GM12878 (cell line): ENCODE results near the gene CFL2. TPM values are rescaled to one million over a fixed set of nuclear protein-coding genes. Genes with fewer than 3 reads are reported as not detected.

Experiments used
- ATAC-seq: fragments of 200-7000 bp; cut with Tn5 transposase; 3 replicates; pipeline ENCODE4 v1.9.1; 2020; ENCODE audit warnings: mild to moderate bottlenecking, moderate library complexity
- BruUV-seq: library from RNA; stranded (reverse); fragments of 400-500 nt; replicated peaks from 2 replicates; lab custom pipeline; 2021; lab: Mats Ljungman, UMichigan
- CTCF ChIA-PET: fragments of 300-600 bp; sonication (Branson Sonifier 250); formaldehyde crosslinking; extraction: SDS; loops from one replicate; lab custom pipeline; 2021; ENCODE audit warnings: inconsistent platforms; lab: Yijun Ruan, JAX
- POLR2A ChIA-PET: fragments of 350-600 bp; formaldehyde crosslinking; extraction: SDS; loops from one replicate; lab custom pipeline; 2021; ENCODE audit warnings: inconsistent platforms; lab: Charles Lee
- RAD21 ChIA-PET: fragments of 300-600 bp; sonication (Branson Sonifier 250); formaldehyde crosslinking; loops from one replicate; lab custom pipeline; 2023; ENCODE audit warnings: antibody characterized with exemption; ENCODE audit not compliant: unreplicated experiment; lab: Charles Lee
- SMC1A ChIA-PET: fragments of 300-600 bp; sonication (Branson Sonifier 250); formaldehyde crosslinking; loops from one replicate; lab custom pipeline; 2023; ENCODE audit not compliant: unreplicated experiment, uncharacterized antibody; lab: Charles Lee
- DNase-seq: peaks from one replicate; pipeline ENCODE4 v3.0.0-alpha.2; 2011; ENCODE audit warnings: low read depth, low spot score
- FAIRE-seq: peaks from 3 replicates; lab custom pipeline; 2011; peaks lifted over from hg19 to GRCh38; lab: Jason Lieb, UNC
- H2AFZ ChIP-seq: 2 replicates; pipeline ENCODE4 v1.6.0; 2011; ENCODE audit warnings: low read depth, low read length, control low read depth; ENCODE audit not compliant: control insufficient read depth
- H3K27ac ChIP-seq: 2 replicates; pipeline ENCODE4 v1.5.1; 2011; ENCODE audit warnings: control low read depth; ENCODE audit not compliant: control insufficient read depth, insufficient read depth
- H3K27me3 ChIP-seq, 2 experiments: replicated peaks in 1 of 2; 2 replicates each; pipeline versions ENCODE4 v1.6.0 to v1.6.1; 2011; ENCODE audit warnings: low read length in 1 of 2; ENCODE audit not compliant: control insufficient read depth in 2 of 2, insufficient read depth in 2 of 2
- H3K36me3 ChIP-seq, 2 experiments: 2 replicates each; pipeline ENCODE4 v1.5.1; 2011; ENCODE audit warnings: low read length in 1 of 2; ENCODE audit not compliant: control insufficient read depth in 2 of 2, insufficient read depth in 2 of 2
- H3K4me1 ChIP-seq: 2 replicates; pipeline ENCODE4 v1.6.1; 2011; ENCODE audit warnings: mild to moderate bottlenecking, low read length, moderate library complexity, mixed read lengths; ENCODE audit not compliant: control insufficient read depth, insufficient read depth
- H3K4me2 ChIP-seq: 2 replicates; pipeline ENCODE4 v1.6.0; 2011; ENCODE audit warnings: control low read depth; ENCODE audit not compliant: control insufficient read depth, insufficient read depth
- H3K4me3 ChIP-seq: fragments of 200-600 bp; sonication (generic); 2 replicates; pipeline ENCODE4 v1.5.1; 2016
- H3K79me2 ChIP-seq: 2 replicates; pipeline ENCODE4 v1.6.0; 2011; ENCODE audit warnings: low read length; ENCODE audit not compliant: control insufficient read depth, insufficient read depth
- H3K9ac ChIP-seq: 2 replicates; pipeline ENCODE4 v1.8.0; 2011; ENCODE audit warnings: low read length, control low read depth, mixed read lengths; ENCODE audit not compliant: control insufficient read depth, insufficient read depth
- H3K9me3 ChIP-seq: replicated peaks from 3 replicates; pipeline ENCODE4 v1.5.1; 2011; ENCODE audit warnings: mild to moderate bottlenecking, low read length; ENCODE audit not compliant: control insufficient read depth, insufficient read depth
- H4K20me1 ChIP-seq: 2 replicates; pipeline ENCODE4 v1.6.0; 2011; ENCODE audit not compliant: control insufficient read depth, insufficient read depth
- BACH1 ChIP-seq: fragments of 450-650 bp; IDR thresholded peaks from 2 replicates; pipeline ENCODE4 v1.6.1; 2017; ENCODE audit warnings: mild to moderate bottlenecking, borderline replicate concordance
- SIX5 ChIP-seq: IDR thresholded peaks from 2 replicates; pipeline ENCODE4 v1.6.1; 2011; ENCODE audit warnings: mild to moderate bottlenecking, low read depth, low read length, moderate library complexity; ENCODE audit not compliant: severe bottlenecking
- TBL1XR1 ChIP-seq: IDR thresholded peaks from 2 replicates; pipeline ENCODE4 v1.6.1; 2012; ENCODE audit warnings: low read depth, low read length, improper control_type of control experiment
- TCF3 ChIP-seq: IDR thresholded peaks from 2 replicates; pipeline ENCODE4 v1.6.1; 2012; ENCODE audit warnings: low read depth, mild to moderate bottlenecking, low read length, borderline replicate concordance; ENCODE audit not compliant: insufficient read depth
- WGBS: methylation state at CpG from one replicate; pipeline ENCODE4 v1.1.6; 2016; ENCODE audit warnings: low lambda C conversion rate; ENCODE audit not compliant: insufficient replicate concordance, insufficient coverage; ENCODE audit errors: missing lambda C conversion rate; 5-methylcytosine and 5-hydroxymethylcytosine counted together
- in situ Hi-C: fragments of 300-500 bp; cut with MboI; formaldehyde crosslinking; loops from 9 replicates; pipeline ENCODE4 v1.14.3; 2018; ENCODE audit warnings: mixed read lengths
- intact Hi-C: fragments of 100-400 bp; cut with micrococcal nuclease; formaldehyde crosslinking; loops from one replicate; pipeline ENCODE4 v1.14.2; 2022; ENCODE audit not compliant: unreplicated experiment
- polyA plus RNA-seq, 11 experiments: library from polyadenylated mRNA; depleted of rRNA in 4 of 11; unstranded in 6 of 11; stranded (reverse) in 5 of 11; fragments of >200 nt; fragmentation: Nextera tagmentation in 4 of 11; fragmentation: Illumina TruSeq in 1 of 11; extraction: Ambion mirVana in 4 of 11; extraction: Trizol in 1 of 11; gene quantifications; 1 replicate in 1 of 11; 2 replicates in 10 of 11; pipeline versions ENCODE4 v1.2.1 to v1.2.3, GENCODE V29; 2011 to 2016; ENCODE audit warnings: inconsistent platforms in 2 of 11, missing spikeins in 2 of 11, low read depth in 1 of 11
- total RNA-seq, 4 experiments: library from RNA; depleted of rRNA in 3 of 4; stranded (reverse); fragments of >200 nt in 3 of 4; fragmentation: Illumina TruSeq in 1 of 4; extraction: Trizol in 1 of 4; gene quantifications; 2 replicates each; pipeline versions ENCODE4 v1.2.1 to v1.2.3, GENCODE V29; 2013 to 2021
- TF ChIP-seq, protein P1 (sequence below): fragments of 450-650 bp; IDR thresholded peaks from 2 replicates; pipeline ENCODE4 v1.6.1; 2017; ENCODE audit warnings: mild to moderate bottlenecking, moderate library complexity
- TF ChIP-seq, protein P2 (sequence below): IDR thresholded peaks from 2 replicates; pipeline ENCODE4 v1.6.1; 2012; ENCODE audit warnings: low read depth, low read length, improper control_type of control experiment
- TF ChIP-seq, protein P3 (sequence below): fragments of 450-650 bp; IDR thresholded peaks from 2 replicates; pipeline ENCODE4 v1.6.1; 2016; ENCODE audit warnings: mild to moderate bottlenecking, moderate library complexity, borderline replicate concordance
- TF ChIP-seq, protein P4 (sequence below): IDR thresholded peaks from 2 replicates; pipeline ENCODE4 v1.6.1; 2012; ENCODE audit warnings: low read depth, low read length, improper control_type of control experiment
- TF ChIP-seq, protein P5 (sequence below): fragments of 450-650 bp; formaldehyde crosslinking; IDR thresholded peaks from 2 replicates; pipeline ENCODE4 v1.5.0; 2022; ENCODE audit warnings: mild to moderate bottlenecking, missing genetic modification characterization

The CFL2 gene
- total and polyA plus RNA-seq, 10 of the 15 experiments (the other 5 are each of a cell fraction or from before 2014, with no cell fraction given) = 4.7 to 13.4 (median 8.4) TPM

DNA sequence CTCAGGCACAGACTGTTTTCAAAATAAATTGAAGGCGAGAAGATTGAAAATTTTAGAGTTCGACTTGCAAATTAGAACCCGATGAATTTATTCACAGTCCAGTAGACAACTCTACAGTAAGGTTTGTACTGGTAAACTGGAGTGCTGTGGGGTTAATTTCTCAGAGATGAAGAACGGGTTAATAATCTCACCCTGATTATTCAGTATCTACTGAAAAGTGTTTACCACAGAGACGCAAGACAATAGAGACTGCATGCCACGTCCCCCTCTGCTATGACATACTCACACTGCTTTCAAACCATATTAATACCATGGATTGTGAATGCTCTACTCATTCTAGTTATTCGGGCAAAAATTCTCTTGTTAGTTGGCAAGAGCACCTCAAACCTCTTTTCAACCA lies 36.1 kb downstream of the CFL2 start:
- intact Hi-C loops = no loop called here
- DNase-seq (no peak), ATAC-seq (no peak), FAIRE-seq (no peak)
- ChIA-PET RAD21 (interaction anchor here (9.1 kb wide), 1 partner anchor 45 kb away, joined by 72 read pairs; no protein-coding TSS in a partner anchor), CTCF (interaction anchor here (2.8 kb wide), 1 partner anchor 44 kb away, joined by 15 read pairs; no protein-coding TSS in a partner anchor), SMC1A (interaction anchor here (1.3 kb wide), 1 partner anchor 45 kb away, joined by 5 read pairs; no protein-coding TSS in a partner anchor), POLR2A (no interaction called here)
- H3K9me3 ChIP-seq = no peaks in the 10 kb centered on the region
- in situ Hi-C loops = no loop called here
- H4K20me1 ChIP-seq = no peaks in the 10 kb centered on the region
- H3K27me3 ChIP-seq = no peaks in the 10 kb centered on the region
- H3K4me3 ChIP-seq = no peak overlapping the region
- 86% methylated on average over 7 of the region's 7 CpGs for WGBS
- H3K4me2 ChIP-seq = no peak overlapping the region
- H3K27ac ChIP-seq = no peak overlapping the region
- no peaks in the 10 kb centered on the region for H3K36me3 ChIP-seq
- no peak overlapping the region for H2AFZ ChIP-seq
- no peaks in the 10 kb centered on the region for H3K4me1 ChIP-seq
- no TSS peak for BruUV-seq
- H3K9ac ChIP-seq = no peak overlapping the region
- H3K79me2 ChIP-seq = no peaks in the 10 kb centered on the region
- TF ChIP-seq, protein P1, sequence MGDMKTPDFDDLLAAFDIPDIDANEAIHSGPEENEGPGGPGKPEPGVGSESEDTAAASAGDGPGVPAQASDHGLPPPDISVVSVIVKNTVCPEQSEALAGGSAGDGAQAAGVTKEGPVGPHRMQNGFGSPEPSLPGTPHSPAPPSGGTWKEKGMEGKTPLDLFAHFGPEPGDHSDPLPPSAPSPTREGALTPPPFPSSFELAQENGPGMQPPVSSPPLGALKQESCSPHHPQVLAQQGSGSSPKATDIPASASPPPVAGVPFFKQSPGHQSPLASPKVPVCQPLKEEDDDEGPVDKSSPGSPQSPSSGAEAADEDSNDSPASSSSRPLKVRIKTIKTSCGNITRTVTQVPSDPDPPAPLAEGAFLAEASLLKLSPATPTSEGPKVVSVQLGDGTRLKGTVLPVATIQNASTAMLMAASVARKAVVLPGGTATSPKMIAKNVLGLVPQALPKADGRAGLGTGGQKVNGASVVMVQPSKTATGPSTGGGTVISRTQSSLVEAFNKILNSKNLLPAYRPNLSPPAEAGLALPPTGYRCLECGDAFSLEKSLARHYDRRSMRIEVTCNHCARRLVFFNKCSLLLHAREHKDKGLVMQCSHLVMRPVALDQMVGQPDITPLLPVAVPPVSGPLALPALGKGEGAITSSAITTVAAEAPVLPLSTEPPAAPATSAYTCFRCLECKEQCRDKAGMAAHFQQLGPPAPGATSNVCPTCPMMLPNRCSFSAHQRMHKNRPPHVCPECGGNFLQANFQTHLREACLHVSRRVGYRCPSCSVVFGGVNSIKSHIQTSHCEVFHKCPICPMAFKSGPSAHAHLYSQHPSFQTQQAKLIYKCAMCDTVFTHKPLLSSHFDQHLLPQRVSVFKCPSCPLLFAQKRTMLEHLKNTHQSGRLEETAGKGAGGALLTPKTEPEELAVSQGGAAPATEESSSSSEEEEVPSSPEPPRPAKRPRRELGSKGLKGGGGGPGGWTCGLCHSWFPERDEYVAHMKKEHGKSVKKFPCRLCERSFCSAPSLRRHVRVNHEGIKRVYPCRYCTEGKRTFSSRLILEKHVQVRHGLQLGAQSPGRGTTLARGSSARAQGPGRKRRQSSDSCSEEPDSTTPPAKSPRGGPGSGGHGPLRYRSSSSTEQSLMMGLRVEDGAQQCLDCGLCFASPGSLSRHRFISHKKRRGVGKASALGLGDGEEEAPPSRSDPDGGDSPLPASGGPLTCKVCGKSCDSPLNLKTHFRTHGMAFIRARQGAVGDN = no peak
- TF ChIP-seq, protein P2, sequence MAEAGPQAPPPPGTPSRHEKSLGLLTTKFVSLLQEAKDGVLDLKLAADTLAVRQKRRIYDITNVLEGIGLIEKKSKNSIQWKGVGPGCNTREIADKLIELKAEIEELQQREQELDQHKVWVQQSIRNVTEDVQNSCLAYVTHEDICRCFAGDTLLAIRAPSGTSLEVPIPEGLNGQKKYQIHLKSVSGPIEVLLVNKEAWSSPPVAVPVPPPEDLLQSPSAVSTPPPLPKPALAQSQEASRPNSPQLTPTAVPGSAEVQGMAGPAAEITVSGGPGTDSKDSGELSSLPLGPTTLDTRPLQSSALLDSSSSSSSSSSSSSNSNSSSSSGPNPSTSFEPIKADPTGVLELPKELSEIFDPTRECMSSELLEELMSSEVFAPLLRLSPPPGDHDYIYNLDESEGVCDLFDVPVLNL = no peak
- TF ChIP-seq, protein P3, sequence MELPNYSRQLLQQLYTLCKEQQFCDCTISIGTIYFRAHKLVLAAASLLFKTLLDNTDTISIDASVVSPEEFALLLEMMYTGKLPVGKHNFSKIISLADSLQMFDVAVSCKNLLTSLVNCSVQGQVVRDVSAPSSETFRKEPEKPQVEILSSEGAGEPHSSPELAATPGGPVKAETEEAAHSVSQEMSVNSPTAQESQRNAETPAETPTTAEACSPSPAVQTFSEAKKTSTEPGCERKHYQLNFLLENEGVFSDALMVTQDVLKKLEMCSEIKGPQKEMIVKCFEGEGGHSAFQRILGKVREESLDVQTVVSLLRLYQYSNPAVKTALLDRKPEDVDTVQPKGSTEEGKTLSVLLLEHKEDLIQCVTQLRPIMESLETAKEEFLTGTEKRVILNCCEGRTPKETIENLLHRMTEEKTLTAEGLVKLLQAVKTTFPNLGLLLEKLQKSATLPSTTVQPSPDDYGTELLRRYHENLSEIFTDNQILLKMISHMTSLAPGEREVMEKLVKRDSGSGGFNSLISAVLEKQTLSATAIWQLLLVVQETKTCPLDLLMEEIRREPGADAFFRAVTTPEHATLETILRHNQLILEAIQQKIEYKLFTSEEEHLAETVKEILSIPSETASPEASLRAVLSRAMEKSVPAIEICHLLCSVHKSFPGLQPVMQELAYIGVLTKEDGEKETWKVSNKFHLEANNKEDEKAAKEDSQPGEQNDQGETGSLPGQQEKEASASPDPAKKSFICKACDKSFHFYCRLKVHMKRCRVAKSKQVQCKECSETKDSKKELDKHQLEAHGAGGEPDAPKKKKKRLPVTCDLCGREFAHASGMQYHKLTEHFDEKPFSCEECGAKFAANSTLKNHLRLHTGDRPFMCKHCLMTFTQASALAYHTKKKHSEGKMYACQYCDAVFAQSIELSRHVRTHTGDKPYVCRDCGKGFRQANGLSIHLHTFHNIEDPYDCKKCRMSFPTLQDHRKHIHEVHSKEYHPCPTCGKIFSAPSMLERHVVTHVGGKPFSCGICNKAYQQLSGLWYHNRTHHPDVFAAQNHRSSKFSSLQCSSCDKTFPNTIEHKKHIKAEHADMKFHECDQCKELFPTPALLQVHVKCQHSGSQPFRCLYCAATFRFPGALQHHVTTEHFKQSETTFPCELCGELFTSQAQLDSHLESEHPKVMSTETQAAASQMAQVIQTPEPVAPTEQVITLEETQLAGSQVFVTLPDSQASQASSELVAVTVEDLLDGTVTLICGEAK = no peak
- TF ChIP-seq, protein P4, sequence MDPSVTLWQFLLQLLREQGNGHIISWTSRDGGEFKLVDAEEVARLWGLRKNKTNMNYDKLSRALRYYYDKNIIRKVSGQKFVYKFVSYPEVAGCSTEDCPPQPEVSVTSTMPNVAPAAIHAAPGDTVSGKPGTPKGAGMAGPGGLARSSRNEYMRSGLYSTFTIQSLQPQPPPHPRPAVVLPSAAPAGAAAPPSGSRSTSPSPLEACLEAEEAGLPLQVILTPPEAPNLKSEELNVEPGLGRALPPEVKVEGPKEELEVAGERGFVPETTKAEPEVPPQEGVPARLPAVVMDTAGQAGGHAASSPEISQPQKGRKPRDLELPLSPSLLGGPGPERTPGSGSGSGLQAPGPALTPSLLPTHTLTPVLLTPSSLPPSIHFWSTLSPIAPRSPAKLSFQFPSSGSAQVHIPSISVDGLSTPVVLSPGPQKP = no peak
- TF ChIP-seq, protein P5, sequence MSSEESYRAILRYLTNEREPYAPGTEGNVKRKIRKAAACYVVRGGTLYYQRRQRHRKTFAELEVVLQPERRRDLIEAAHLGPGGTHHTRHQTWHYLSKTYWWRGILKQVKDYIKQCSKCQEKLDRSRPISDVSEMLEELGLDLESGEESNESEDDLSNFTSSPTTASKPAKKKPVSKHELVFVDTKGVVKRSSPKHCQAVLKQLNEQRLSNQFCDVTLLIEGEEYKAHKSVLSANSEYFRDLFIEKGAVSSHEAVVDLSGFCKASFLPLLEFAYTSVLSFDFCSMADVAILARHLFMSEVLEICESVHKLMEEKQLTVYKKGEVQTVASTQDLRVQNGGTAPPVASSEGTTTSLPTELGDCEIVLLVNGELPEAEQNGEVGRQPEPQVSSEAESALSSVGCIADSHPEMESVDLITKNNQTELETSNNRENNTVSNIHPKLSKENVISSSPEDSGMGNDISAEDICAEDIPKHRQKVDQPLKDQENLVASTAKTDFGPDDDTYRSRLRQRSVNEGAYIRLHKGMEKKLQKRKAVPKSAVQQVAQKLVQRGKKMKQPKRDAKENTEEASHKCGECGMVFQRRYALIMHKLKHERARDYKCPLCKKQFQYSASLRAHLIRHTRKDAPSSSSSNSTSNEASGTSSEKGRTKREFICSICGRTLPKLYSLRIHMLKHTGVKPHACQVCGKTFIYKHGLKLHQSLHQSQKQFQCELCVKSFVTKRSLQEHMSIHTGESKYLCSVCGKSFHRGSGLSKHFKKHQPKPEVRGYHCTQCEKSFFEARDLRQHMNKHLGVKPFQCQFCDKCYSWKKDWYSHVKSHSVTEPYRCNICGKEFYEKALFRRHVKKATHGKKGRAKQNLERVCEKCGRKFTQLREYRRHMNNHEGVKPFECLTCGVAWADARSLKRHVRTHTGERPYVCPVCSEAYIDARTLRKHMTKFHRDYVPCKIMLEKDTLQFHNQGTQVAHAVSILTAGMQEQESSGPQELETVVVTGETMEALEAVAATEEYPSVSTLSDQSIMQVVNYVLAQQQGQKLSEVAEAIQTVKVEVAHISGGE = no peak
- TF ChIP-seq BACH1 (no peak), SIX5 (no peak), TBL1XR1 (no peak), TCF3 (no peak)
